Fibroblast of lung (primary cell): ENCODE measurements around the gene NPC1L1. TPM values are rescaled to one million over a fixed set of nuclear protein-coding genes. Genes with fewer than 3 reads are reported as not detected.

Experiments
- DNase-seq, 2 donors: peaks; one replicate each; pipeline versions ENCODE4 v3.0.0 to v3.0.0-alpha.2; 2010; ENCODE audit warnings: low read depth in 2 of 2
- H2AFZ ChIP-seq: 2 replicates; pipeline ENCODE4 v1.5.1; 2012; ENCODE audit warnings: low read length, control low read depth, inconsistent platforms
- H3K27ac ChIP-seq: 2 replicates; pipeline ENCODE4 v1.5.1; 2011; ENCODE audit warnings: low read length, control low read depth; ENCODE audit not compliant: insufficient read depth
- H3K27me3 ChIP-seq: 2 replicates; pipeline ENCODE4 v1.5.1; 2011; ENCODE audit warnings: mild to moderate bottlenecking, low read length; ENCODE audit not compliant: control insufficient read depth, insufficient read depth
- H3K36me3 ChIP-seq: 2 replicates; pipeline ENCODE4 v1.5.1; 2011; ENCODE audit warnings: low read length; ENCODE audit not compliant: control insufficient read depth, insufficient read depth
- H3K4me1 ChIP-seq: 2 replicates; pipeline ENCODE4 v1.5.1; 2011; ENCODE audit warnings: low read length; ENCODE audit not compliant: control insufficient read depth, insufficient read depth; ENCODE audit errors: extremely low read depth
- H3K4me2 ChIP-seq: 2 replicates; pipeline ENCODE4 v1.5.1; 2011; ENCODE audit warnings: low read length, control low read depth; ENCODE audit not compliant: insufficient read depth; ENCODE audit errors: extremely low read depth
- H3K4me3 ChIP-seq, 4 experiments: fragments of 200-600 bp in 1 of 4; sonication (generic) in 1 of 4; replicated peaks in 1 of 4; 2 replicates each; pipeline ENCODE4 v1.5.1; 2011 to 2016; ENCODE audit warnings: low read length in 4 of 4, low read depth in 3 of 4, mild to moderate bottlenecking in 3 of 4, control low read depth in 2 of 4, inconsistent platforms in 1 of 4, mixed read lengths in 1 of 4; ENCODE audit not compliant: insufficient read depth in 1 of 4; ENCODE audit errors: control extremely low read depth in 1 of 4
- H3K79me2 ChIP-seq: 2 replicates; pipeline ENCODE4 v1.5.1; 2012; ENCODE audit warnings: mild to moderate bottlenecking, low read length, inconsistent platforms; ENCODE audit not compliant: control insufficient read depth, insufficient read depth
- H3K9ac ChIP-seq: 2 replicates; pipeline ENCODE4 v1.5.1; 2011; ENCODE audit warnings: mild to moderate bottlenecking, low read length, control low read depth; ENCODE audit not compliant: insufficient read depth
- H3K9me3 ChIP-seq: 2 replicates; pipeline ENCODE4 v1.5.1; 2012; ENCODE audit warnings: low read depth, low read length; ENCODE audit not compliant: control insufficient read depth, insufficient read depth
- H4K20me1 ChIP-seq: 2 replicates; pipeline ENCODE4 v1.5.1; 2011; ENCODE audit warnings: low read length; ENCODE audit not compliant: control insufficient read depth, insufficient read depth; ENCODE audit errors: extremely low read depth
- EZH2 ChIP-seq: IDR thresholded peaks from 2 replicates; pipeline ENCODE4 v1.5.1; 2012; ENCODE audit warnings: low read length, control low read depth, mild to moderate bottlenecking; ENCODE audit errors: missing control alignments
- polyA plus RNA-seq, 2 donors: library from polyadenylated mRNA; depleted of rRNA in 1 of 2; stranded (reverse) in 1 of 2; unstranded in 1 of 2; fragments of >200 nt; gene quantifications; 2 replicates each; pipeline ENCODE4 v1.2.1, GENCODE V29; 2011 to 2012; ENCODE audit warnings: missing spikeins in 1 of 2
- total RNA-seq: library from RNA; depleted of rRNA; stranded (reverse); fragments of >200 nt; gene quantifications from 2 replicates; pipeline ENCODE4 v1.2.1, GENCODE V29; 2014
- TF ChIP-seq, protein P1 (sequence below), 2 donors: IDR thresholded peaks in 1 of 2; conservative IDR thresholded peaks in 1 of 2; 1 replicate in 1 of 2; 2 replicates in 1 of 2; pipeline ENCODE4 v1.5.1; 2011 to 2012; ENCODE audit warnings: low read length in 2 of 2, control low read depth in 1 of 2, inconsistent platforms in 1 of 2, low read depth in 1 of 2, mild to moderate bottlenecking in 1 of 2

NPC1L1 gene
- total and polyA plus RNA-seq, 2 donors (not counting 1 experiment from before 2014, with no cell fraction given): under 0.01 to 0.05 TPM

DNA sequence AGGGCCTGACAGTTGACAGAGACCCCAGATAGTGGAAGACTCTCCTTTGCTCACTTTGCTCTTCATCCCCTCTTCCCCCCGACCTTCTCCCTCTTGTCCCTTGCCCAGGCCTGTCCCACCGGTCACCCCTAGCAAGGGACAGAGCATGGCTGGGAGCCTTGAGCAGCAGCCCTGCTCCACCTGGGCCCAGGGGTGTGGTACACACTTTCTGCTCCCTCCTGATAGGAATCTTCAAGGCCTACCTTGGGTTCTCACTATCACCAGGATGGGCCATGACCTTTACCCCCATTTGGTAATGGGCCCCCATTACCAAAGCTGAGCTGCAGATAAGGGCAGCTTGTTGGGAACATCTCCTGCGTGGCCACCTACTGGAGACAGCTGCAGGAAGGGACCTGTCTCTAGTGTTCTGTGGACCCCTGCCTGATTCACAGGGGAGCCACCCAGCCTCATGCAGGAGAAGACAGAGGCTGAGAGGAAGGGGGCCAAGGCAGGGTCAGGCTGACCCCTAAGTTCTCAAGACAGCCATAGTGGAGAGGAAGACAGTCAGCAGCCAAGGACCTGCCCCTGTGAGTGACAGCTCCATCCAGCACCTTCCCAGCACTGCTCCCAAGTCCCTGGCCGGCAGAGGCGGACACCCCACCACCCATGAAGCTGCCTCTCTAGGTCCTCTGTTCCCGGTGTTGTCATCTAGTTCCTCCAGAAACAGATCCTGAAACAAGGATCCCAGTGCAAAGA is 913 bp upstream of the NPC1L1 start:
- Histone ChIP-seq H3K27me3 (peaks cover 3% of the 10 kb centered on the region), H3K36me3 (no peaks in the 10 kb centered on the region), H3K4me1 (peaks cover 2% of the 10 kb centered on the region), H3K4me3 (no peak overlapping the region), H3K9ac (no peak overlapping the region), H4K20me1 (no peaks in the 10 kb centered on the region), H2AFZ (no peak overlapping the region), H3K27ac (no peak overlapping the region), H3K9me3 (no peaks in the 10 kb centered on the region), H3K4me2 (no peak overlapping the region), H3K79me2 (no peaks in the 10 kb centered on the region)
- DNase-seq: no peak
- TF ChIP-seq EZH2: no peak
- TF ChIP-seq, protein P1, sequence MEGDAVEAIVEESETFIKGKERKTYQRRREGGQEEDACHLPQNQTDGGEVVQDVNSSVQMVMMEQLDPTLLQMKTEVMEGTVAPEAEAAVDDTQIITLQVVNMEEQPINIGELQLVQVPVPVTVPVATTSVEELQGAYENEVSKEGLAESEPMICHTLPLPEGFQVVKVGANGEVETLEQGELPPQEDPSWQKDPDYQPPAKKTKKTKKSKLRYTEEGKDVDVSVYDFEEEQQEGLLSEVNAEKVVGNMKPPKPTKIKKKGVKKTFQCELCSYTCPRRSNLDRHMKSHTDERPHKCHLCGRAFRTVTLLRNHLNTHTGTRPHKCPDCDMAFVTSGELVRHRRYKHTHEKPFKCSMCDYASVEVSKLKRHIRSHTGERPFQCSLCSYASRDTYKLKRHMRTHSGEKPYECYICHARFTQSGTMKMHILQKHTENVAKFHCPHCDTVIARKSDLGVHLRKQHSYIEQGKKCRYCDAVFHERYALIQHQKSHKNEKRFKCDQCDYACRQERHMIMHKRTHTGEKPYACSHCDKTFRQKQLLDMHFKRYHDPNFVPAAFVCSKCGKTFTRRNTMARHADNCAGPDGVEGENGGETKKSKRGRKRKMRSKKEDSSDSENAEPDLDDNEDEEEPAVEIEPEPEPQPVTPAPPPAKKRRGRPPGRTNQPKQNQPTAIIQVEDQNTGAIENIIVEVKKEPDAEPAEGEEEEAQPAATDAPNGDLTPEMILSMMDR (conservative IDR thresholded peaks at IDR 0.05 in 1 of 2, IDR thresholded peaks at IDR 0.05 in 1 of 2; ENCODE audit: low read depth in 1 of 2, low read length in 2 of 2): no peak

DNA sequence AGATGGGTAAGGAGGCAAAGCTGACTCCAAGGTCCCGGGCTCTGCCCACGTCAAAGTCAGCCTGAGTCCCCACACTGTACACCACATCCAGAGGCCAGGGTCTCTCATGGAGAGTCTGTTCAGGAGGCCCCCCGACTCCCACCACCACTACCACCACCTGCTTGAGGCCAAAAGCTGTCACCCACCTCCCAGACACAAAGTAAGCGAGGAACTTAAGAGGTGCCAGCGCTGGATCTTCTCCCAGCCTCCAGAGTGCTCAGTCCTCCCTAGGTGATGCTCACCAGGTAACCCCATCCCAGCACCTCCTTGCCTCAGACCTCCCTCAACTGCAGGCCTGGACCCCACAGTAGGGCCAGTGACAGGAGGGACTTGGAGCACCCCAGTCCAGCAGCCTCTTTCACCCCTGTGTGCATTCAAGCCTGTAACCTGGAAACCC is 520 bp downstream of the NPC1L1 start:
- H3K36me3 ChIP-seq: no peaks in the 10 kb centered on the region
- no peak overlapping the region for H3K4me2 ChIP-seq
- H3K27ac ChIP-seq: no peak overlapping the region
- no peak overlapping the region for H2AFZ ChIP-seq
- no peaks in the 10 kb centered on the region for H3K9me3 ChIP-seq
- no peaks in the 10 kb centered on the region for H3K79me2 ChIP-seq
- no peak overlapping the region for H3K4me3 ChIP-seq
- no peak for DNase-seq
- peaks cover 3% of the 10 kb centered on the region for H3K27me3 ChIP-seq
- H3K9ac ChIP-seq: no peak overlapping the region
- no peaks in the 10 kb centered on the region for H4K20me1 ChIP-seq
- peaks cover 2% of the 10 kb centered on the region for H3K4me1 ChIP-seq
- TF ChIP-seq, protein P1 (conservative IDR thresholded peaks at IDR 0.05 in 1 of 2, IDR thresholded peaks at IDR 0.05 in 1 of 2; ENCODE audit: low read depth in 1 of 2, low read length in 2 of 2): no peak
- TF ChIP-seq EZH2: no peak

DNA sequence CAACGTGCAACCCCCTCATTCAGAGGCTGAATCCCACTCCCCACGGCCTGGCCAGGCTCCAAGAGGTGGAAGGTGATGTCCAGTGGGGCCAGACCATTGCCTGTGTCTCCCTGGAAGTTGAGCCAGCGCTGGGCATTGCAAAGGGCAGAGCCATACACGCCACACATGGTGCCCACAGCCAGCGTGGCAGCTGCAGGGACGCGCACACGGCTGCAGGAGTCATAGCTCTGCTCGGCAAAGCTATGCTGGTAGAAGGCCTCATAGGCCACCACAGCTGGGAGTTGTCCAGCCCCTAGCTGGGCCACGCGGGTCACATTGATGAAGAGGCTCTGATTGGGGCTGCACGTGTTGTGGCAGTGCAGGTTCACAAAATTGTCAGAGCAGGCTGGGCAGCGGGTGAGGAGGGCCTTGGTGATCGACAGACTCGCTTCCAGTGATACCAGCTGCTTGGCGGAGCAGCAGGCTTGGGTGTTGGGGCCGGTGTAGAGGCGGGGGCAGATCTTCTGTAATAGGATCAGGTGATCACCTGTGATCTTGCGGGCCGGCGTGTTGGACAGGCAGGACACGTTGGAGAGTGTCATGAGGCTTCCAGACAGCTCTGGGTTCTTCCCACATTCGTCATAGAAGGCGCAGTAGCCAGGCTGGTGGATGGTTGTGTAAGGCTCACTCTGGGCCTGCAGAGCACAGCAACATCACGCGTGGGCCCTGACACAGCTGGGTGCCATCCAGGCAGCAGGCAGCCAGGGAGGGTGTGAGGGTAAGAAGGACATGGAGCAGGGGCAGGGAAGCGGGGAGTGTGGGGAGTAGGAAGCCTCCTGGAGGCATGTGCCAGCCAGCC is 1.2 kb downstream of the NPC1L1 start:
- no peak overlapping the region for H3K27ac ChIP-seq
- peaks cover 2% of the 10 kb centered on the region for H3K4me1 ChIP-seq
- no peaks in the 10 kb centered on the region for H4K20me1 ChIP-seq
- H3K27me3 ChIP-seq: no peaks in the 10 kb centered on the region
- DNase-seq: no peak
- no peak overlapping the region for H3K9ac ChIP-seq
- H3K4me3 ChIP-seq: no peak overlapping the region
- no peaks in the 10 kb centered on the region for H3K79me2 ChIP-seq
- no peak overlapping the region for H2AFZ ChIP-seq
- H3K36me3 ChIP-seq: no peaks in the 10 kb centered on the region
- H3K4me2 ChIP-seq: no peak overlapping the region
- TF ChIP-seq, protein P1 (conservative IDR thresholded peaks at IDR 0.05 in 1 of 2, IDR thresholded peaks at IDR 0.05 in 1 of 2; ENCODE audit: low read depth in 1 of 2, low read length in 2 of 2): no peak
- TF ChIP-seq EZH2: no peak
- H3K9me3 ChIP-seq: no peaks in the 10 kb centered on the region
